ENCODE results near the gene TRAPPC1.

- no peak for TF ChIP-seq POLR2A (IDR thresholded peaks at IDR 0.05)
- peak in 2 of 7 experiments; percentile 2 to 13 for TF ChIP-seq CTCF (IDR thresholded peaks at IDR 0.05)
- peak; percentile 23 to 85 (median 74) for TF ChIP-seq POLR2AphosphoS5 (IDR thresholded peaks at IDR 0.05)
- no peak for TF ChIP-seq EP300 (IDR thresholded peaks at IDR 0.05)
Measured at GRCh38 chr17:7887482-7888183, 44.1 kb downstream of the TRAPPC1 start.

All from stomach (tissue), 4 donors.